ENCODE results near the gene TRA2A. TPM values are rescaled to one million over a fixed set of nuclear protein-coding genes. Genes with fewer than 3 reads are reported as not detected.

TRA2A gene
- total RNA-seq, 4 donors from 2014 or later, result 31.7 to 199 (median 111) TPM

DNA sequence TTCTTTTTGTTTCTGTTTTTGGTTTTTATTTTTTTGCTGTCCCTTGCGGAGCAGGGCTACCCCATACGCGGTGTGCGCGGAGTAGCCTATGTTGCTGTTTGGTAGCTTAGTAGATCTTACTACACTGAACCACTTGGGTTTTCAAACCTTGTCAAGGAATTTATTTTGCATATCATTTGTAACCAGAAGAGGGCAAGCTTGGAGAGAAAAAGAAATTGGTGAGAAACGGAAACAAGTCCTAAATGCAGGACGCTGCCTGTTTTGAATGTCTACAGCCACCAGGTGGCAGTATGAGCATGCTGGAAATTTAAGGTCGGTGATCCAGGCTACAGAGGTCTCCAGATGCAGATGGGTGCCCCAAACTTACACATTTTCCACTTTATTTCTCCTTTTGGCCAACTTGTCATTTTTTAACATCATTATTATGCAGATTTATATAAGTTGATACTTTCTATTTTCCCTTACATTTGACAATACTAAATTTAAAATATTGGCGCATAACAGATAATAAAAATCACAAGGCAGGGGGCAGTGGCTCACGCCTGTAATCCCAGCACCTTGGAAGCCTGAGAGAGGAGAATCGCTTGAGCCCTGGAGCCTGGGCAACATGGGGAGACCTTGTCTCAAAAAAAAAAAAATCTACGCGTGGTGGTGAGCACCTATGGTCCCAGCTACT lies 15.3 kb upstream of the TRA2A start:
- H3K36me3 ChIP-seq, result no peaks in the 10 kb centered on the region
- TF ChIP-seq CTCF (IDR thresholded peaks at IDR 0.05) (peak; percentile 89 to 94 (median 93)), EP300 (IDR thresholded peaks at IDR 0.05; ENCODE audit: low read depth) (no peak), POLR2AphosphoS5 (IDR thresholded peaks at IDR 0.05) (no peak), POLR2A (IDR thresholded peaks at IDR 0.05) (no peak)
- no peak overlapping the region for H3K4me3 ChIP-seq
- intact Hi-C loops (cut with DNase I; ENCODE audit: low total_unique reads) (loop anchor here (10.0 kb wide), 1 partner anchor 168 kb away; the partner anchor contains the start of gene STK31), in situ Hi-C loops (cut with MboI; ENCODE audit: low pct_ligation_motif_present in 1 of 4, low pct_unique_long_range_greater_than_20kb in 1 of 4, low sequenced_read_pairs in 3 of 4) (no loop called here)
- no peaks in the 10 kb centered on the region for H3K27me3 ChIP-seq
- H3K4me1 ChIP-seq, result peaks cover 0 to 4% (median 0%) of the 10 kb centered on the region in 4 donors
- no peak overlapping the region for H3K27ac ChIP-seq
- 49% methylated on average over 7 to 13 of the region's 13 CpGs for WGBS, 2 donors (ENCODE audit: low coverage in 1 of 2)
- H3K9me3 ChIP-seq, result no peaks in the 10 kb centered on the region
- peak; percentile 77 for DNase-seq

DNA sequence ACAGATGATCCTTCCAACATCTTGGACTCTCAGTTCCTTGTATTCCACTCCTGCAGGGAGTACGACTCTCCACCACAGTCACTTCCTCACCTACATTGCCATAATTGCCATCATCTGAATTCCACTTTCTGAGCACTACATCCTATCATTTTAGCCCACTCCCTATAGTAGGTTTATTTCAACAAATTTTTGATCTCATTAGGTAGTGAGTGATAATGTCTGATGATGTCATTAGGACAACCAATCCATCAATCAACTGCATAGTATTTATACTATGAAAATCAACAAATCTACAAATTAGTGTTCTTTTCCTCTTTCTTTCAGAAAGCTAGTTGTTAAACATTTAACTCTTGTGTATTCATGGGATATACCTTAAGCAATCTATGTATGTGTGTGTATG lies 13.7 kb upstream of the TRA2A start:
- no peak for DNase-seq
- Histone ChIP-seq H3K4me3 (no peak overlapping the region), H3K27ac (no peak overlapping the region), H3K27me3 (no peaks in the 10 kb centered on the region), H3K9me3 (no peaks in the 10 kb centered on the region), H3K36me3 (no peaks in the 10 kb centered on the region), H3K4me1 (peaks cover 0 to 4% (median 0%) of the 10 kb centered on the region in 4 donors)
- in situ Hi-C loops (cut with MboI; ENCODE audit: low pct_ligation_motif_present in 1 of 4, low pct_unique_long_range_greater_than_20kb in 1 of 4, low sequenced_read_pairs in 3 of 4), result no loop called here
- TF ChIP-seq POLR2AphosphoS5 (IDR thresholded peaks at IDR 0.05), result no peak
- no peak for TF ChIP-seq POLR2A (IDR thresholded peaks at IDR 0.05)
- TF ChIP-seq EP300 (IDR thresholded peaks at IDR 0.05; ENCODE audit: low read depth), result no peak
- no peak for TF ChIP-seq CTCF (IDR thresholded peaks at IDR 0.05)
- WGBS, 2 donors (ENCODE audit: low coverage in 1 of 2), result 39 to 67% methylated on average over 1 of the region's 1 CpG
- intact Hi-C loops (cut with DNase I; ENCODE audit: low total_unique reads), result loop anchor here (10.0 kb wide), 1 partner anchor 169 kb away; the partner anchor contains the start of gene STK31

- no peak for DNase-seq
- H3K36me3 ChIP-seq, result no peaks in the 10 kb centered on the region
- no peak overlapping the region for H3K27ac ChIP-seq
- in situ Hi-C loops (cut with MboI; ENCODE audit: low pct_ligation_motif_present in 1 of 4, low pct_unique_long_range_greater_than_20kb in 1 of 4, low sequenced_read_pairs in 3 of 4) (no loop called here), intact Hi-C loops (cut with DNase I; ENCODE audit: low total_unique reads) (loop anchor here (10.0 kb wide), 1 partner anchor 170 kb away; the partner anchor contains the start of gene STK31)
- WGBS, 2 donors (ENCODE audit: low coverage in 1 of 2), result 23 to 60% methylated on average over 1 to 2 of the region's 2 CpGs
- peaks cover 0 to 4% (median 0%) of the 10 kb centered on the region in 4 donors for H3K4me1 ChIP-seq
- no peaks in the 10 kb centered on the region for H3K27me3 ChIP-seq
- H3K4me3 ChIP-seq, result no peak overlapping the region
- TF ChIP-seq EP300 (IDR thresholded peaks at IDR 0.05; ENCODE audit: low read depth) (no peak), CTCF (IDR thresholded peaks at IDR 0.05) (peak in 1 of 5 experiments; percentile 4), POLR2A (IDR thresholded peaks at IDR 0.05) (no peak)
- H3K9me3 ChIP-seq, result no peaks in the 10 kb centered on the region
Observed at GRCh38 chr7:23544913-23545354, 13.2 kb upstream of the TRA2A start.

- in situ Hi-C loops (cut with MboI; ENCODE audit: low pct_ligation_motif_present in 1 of 4, low pct_unique_long_range_greater_than_20kb in 1 of 4, low sequenced_read_pairs in 3 of 4) (no loop called here), intact Hi-C loops (cut with DNase I; ENCODE audit: low total_unique reads) (loop anchor here (10.0 kb wide), 1 partner anchor 172 kb away; the partner anchor contains the start of gene STK31)
- WGBS, 2 donors (ENCODE audit: low coverage in 1 of 2), result 93 to 97% methylated on average over 3 of the region's 3 CpGs
- Histone ChIP-seq H3K27ac (no peak overlapping the region), H3K9me3 (no peaks in the 10 kb centered on the region), H3K36me3 (no peaks in the 10 kb centered on the region), H3K4me1 (peaks cover 0 to 8% (median 0%) of the 10 kb centered on the region in 4 donors), H3K4me3 (no peak overlapping the region), H3K27me3 (no peaks in the 10 kb centered on the region)
- TF ChIP-seq CTCF (IDR thresholded peaks at IDR 0.05), result no peak
- no peak for TF ChIP-seq EP300 (IDR thresholded peaks at IDR 0.05; ENCODE audit: low read depth)
- TF ChIP-seq POLR2AphosphoS5 (IDR thresholded peaks at IDR 0.05), result no peak
- no peak for TF ChIP-seq POLR2A (IDR thresholded peaks at IDR 0.05)
- no peak for DNase-seq
Observed at GRCh38 chr7:23542752-23543151, 11.0 kb upstream of the TRA2A start.
